Upper lobe of left lung (tissue), 6 donors: Measurements from ENCODE around the gene ITGB1BP1. TPM values are rescaled to one million over a fixed set of nuclear protein-coding genes. Genes with fewer than 3 reads are reported as not detected.

Experiments
- ATAC-seq, 2 donors: fragments of 200-7000 bp; cut with Tn5 transposase; one replicate each; pipeline ENCODE4 v1.9.1; 2022; ENCODE audit warnings: mild to moderate bottlenecking in 2 of 2, moderate library complexity in 2 of 2; ENCODE audit not compliant: low FRiP score in 2 of 2
- DNase-seq, 2 donors: peaks; one replicate each; pipeline ENCODE4 v3.0.0-alpha.2; 2019 to 2020
- H3K27ac ChIP-seq, 4 donors: fragments of 200-600 bp; sonication (generic); one replicate each; pipeline ENCODE4 v1.5.1; 2016 to 2019
- H3K27me3 ChIP-seq, 4 donors: fragments of 200-600 bp; sonication (generic); one replicate each; pipeline ENCODE4 v1.5.1; 2017 to 2019
- H3K36me3 ChIP-seq, 4 donors: fragments of 200-600 bp; sonication (generic); one replicate each; pipeline ENCODE4 v1.5.1; 2016 to 2019
- H3K4me1 ChIP-seq, 4 donors: fragments of 200-600 bp; sonication (generic); one replicate each; pipeline ENCODE4 v1.5.1; 2018 to 2019
- H3K4me3 ChIP-seq, 4 donors: fragments of 200-600 bp; sonication (generic); one replicate each; pipeline ENCODE4 v1.5.1; 2017 to 2019; ENCODE audit warnings: mild to moderate bottlenecking in 2 of 4, moderate library complexity in 1 of 4
- H3K9me3 ChIP-seq, 4 donors: fragments of 200-600 bp; sonication (generic); one replicate each; pipeline ENCODE4 v1.5.1; 2018 to 2019
- EP300 ChIP-seq, 4 donors: sonication (generic); formaldehyde crosslinking; IDR thresholded peaks; one replicate each; pipeline ENCODE4 v1.5.1; 2017; ENCODE audit warnings: antibody characterized with exemption in 4 of 4, control low read depth in 2 of 4
- POLR2A ChIP-seq, 4 donors: fragments of 450-650 bp; IDR thresholded peaks; one replicate each; pipeline ENCODE4 v1.5.1; 2016 to 2017; ENCODE audit warnings: antibody characterized with exemption in 4 of 4, mild to moderate bottlenecking in 2 of 4
- POLR2AphosphoS5 ChIP-seq, 2 donors: sonication (generic); formaldehyde crosslinking; IDR thresholded peaks; one replicate each; pipeline ENCODE4 v1.5.1; 2017; ENCODE audit warnings: antibody characterized with exemption in 2 of 2
- WGBS, 2 donors: methylation state at CpG; one replicate each; pipeline ENCODE4 v1.1.5; 2017 to 2018; 5-methylcytosine and 5-hydroxymethylcytosine counted together
- total RNA-seq, 6 donors: library from RNA; depleted of rRNA in 4 of 6; stranded (reverse); fragments of >200 nt in 4 of 6; gene quantifications; one replicate each; pipeline versions ENCODE4 v1.1.0 to v1.2.1, GENCODE V29; 2016 to 2021
- TF ChIP-seq, protein P1 (sequence below), 6 experiments: fragments of 450-650 bp in 4 of 6; fragments of 200-600 bp in 2 of 6; sonication (generic) in 2 of 6; IDR thresholded peaks; one replicate each; pipeline ENCODE4 v1.5.1; 2016 to 2019; ENCODE audit warnings: antibody characterized with exemption in 6 of 6
- donor health status: DM: no; HTN: no; CAD: no; lungs with moderate emphysema.
- donor health status: DM: no; HTN: yes; CAD: no; lungs with severe emphysema.

Gene ITGB1BP1
- total RNA-seq, 6 donors from 2014 or later: 25.1 to 87.2 (median 39.1) TPM

DNA sequence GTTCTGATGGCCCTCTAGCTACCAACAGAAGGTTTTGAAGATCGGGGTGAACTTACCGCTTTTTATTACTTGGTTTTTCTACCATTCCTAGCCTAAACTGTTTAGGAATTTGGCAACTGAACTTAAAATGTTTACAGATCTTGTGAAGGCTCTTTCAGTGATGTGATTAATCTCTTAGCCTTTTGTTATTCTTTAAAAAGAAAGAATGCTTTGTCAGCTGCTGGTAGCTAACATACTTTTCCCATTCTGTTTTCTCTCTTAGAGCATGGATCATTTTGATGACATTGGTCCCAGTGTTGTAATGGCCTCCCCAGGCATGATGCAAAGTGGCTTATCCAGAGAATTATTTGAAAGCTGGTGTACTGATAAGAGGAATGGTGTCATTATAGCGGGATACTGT is 18.2 kb upstream of the ITGB1BP1 start:
- DNase-seq (no peak), ATAC-seq (no peak)
- no peak overlapping the region for H3K27ac ChIP-seq
- no peaks in the 10 kb centered on the region for H3K4me1 ChIP-seq
- H3K27me3 ChIP-seq: no peaks in the 10 kb centered on the region
- TF ChIP-seq, protein P1, sequence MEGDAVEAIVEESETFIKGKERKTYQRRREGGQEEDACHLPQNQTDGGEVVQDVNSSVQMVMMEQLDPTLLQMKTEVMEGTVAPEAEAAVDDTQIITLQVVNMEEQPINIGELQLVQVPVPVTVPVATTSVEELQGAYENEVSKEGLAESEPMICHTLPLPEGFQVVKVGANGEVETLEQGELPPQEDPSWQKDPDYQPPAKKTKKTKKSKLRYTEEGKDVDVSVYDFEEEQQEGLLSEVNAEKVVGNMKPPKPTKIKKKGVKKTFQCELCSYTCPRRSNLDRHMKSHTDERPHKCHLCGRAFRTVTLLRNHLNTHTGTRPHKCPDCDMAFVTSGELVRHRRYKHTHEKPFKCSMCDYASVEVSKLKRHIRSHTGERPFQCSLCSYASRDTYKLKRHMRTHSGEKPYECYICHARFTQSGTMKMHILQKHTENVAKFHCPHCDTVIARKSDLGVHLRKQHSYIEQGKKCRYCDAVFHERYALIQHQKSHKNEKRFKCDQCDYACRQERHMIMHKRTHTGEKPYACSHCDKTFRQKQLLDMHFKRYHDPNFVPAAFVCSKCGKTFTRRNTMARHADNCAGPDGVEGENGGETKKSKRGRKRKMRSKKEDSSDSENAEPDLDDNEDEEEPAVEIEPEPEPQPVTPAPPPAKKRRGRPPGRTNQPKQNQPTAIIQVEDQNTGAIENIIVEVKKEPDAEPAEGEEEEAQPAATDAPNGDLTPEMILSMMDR (IDR thresholded peaks at IDR 0.05): no peak
- no peak for TF ChIP-seq POLR2A (IDR thresholded peaks at IDR 0.05)
- TF ChIP-seq EP300 (IDR thresholded peaks at IDR 0.05): no peak
- no peaks in the 10 kb centered on the region for H3K9me3 ChIP-seq
- peaks cover 14 to 88% (median 63%) of the 10 kb centered on the region in 4 donors for H3K36me3 ChIP-seq
- 76 to 96% methylated on average over 3 of the region's 3 CpGs for WGBS, 2 donors
- no peak overlapping the region for H3K4me3 ChIP-seq

DNA sequence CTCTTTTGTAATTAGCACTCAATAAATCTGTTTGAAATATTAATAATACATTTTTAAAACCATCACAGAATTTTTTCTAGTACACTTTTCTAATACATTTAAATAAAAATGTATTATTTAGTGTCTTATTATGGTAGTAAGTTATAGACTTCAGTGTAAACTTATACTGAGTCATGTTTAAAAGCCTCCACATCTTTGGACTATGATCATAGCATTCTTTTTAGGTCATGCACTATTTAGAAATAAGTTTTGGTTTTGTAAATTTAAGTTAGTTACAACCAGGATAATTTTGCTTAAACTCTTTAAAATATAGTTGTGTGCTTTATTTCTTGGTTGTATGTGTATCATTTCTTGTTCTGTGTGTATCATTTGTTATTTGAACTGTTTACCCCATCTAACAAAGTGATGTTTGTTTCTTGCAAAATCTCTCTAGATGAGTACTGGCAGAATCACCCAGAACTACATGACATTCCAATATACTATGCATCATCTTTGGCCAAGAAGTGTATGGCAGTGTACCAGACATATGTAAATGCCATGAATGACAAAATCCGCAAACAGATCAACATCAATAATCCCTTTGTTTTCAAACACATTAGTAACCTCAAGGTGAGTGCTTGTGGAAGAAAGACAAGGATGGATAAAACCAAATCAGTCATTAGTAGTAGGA is 16.9 kb upstream of the ITGB1BP1 start:
- H3K9me3 ChIP-seq: no peaks in the 10 kb centered on the region
- no peak overlapping the region for H3K27ac ChIP-seq
- no peaks in the 10 kb centered on the region for H3K4me1 ChIP-seq
- no peaks in the 10 kb centered on the region for H3K27me3 ChIP-seq
- no peak overlapping the region for H3K4me3 ChIP-seq
- peaks cover 19 to 92% (median 67%) of the 10 kb centered on the region in 4 donors for H3K36me3 ChIP-seq
- WGBS, 2 donors: 95 to 100% methylated on average over 1 of the region's 1 CpG
- TF ChIP-seq POLR2AphosphoS5 (IDR thresholded peaks at IDR 0.05): no peak
- TF ChIP-seq POLR2A (IDR thresholded peaks at IDR 0.05): no peak
- TF ChIP-seq EP300 (IDR thresholded peaks at IDR 0.05): no peak
- DNase-seq (no peak), ATAC-seq (no peak)

DNA sequence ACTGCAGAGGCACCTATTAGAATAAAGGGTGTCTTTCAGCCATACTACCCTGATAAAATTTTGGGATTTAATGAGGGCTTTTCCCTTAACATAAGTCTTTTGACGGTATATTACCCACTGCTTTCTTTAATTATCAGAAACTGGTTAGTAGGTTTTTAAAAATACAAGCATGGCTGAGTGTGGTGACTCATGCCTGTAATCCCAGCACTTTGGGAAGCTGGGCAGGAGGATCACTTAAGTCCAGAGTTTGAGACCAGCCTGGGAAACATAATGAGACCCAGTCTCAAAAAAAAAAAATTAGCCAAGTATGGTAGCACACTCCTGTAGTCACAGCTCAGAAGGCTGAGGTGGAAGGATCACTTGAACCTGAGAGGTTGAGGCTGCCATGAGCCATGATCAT is 16.2 kb upstream of the ITGB1BP1 start:
- no peaks in the 10 kb centered on the region for H3K27me3 ChIP-seq
- no peak overlapping the region for H3K4me3 ChIP-seq
- H3K36me3 ChIP-seq: peaks cover 19 to 92% (median 65%) of the 10 kb centered on the region in 4 donors
- TF ChIP-seq POLR2AphosphoS5 (IDR thresholded peaks at IDR 0.05) (no peak), EP300 (IDR thresholded peaks at IDR 0.05) (no peak), POLR2A (IDR thresholded peaks at IDR 0.05) (no peak)
- TF ChIP-seq, protein P1 (IDR thresholded peaks at IDR 0.05): no peak
- ATAC-seq: no peak
- H3K27ac ChIP-seq: no peak overlapping the region
- WGBS, 2 donors: 96 to 100% methylated on average over 1 of the region's 1 CpG
- no peaks in the 10 kb centered on the region for H3K4me1 ChIP-seq
- H3K9me3 ChIP-seq: no peaks in the 10 kb centered on the region
- DNase-seq: no peak

- WGBS, 2 donors: 46 to 83% methylated on average over 2 of the region's 2 CpGs
- TF ChIP-seq EP300 (IDR thresholded peaks at IDR 0.05) (no peak), POLR2AphosphoS5 (IDR thresholded peaks at IDR 0.05) (no peak), POLR2A (IDR thresholded peaks at IDR 0.05) (no peak)
- TF ChIP-seq, protein P1 (IDR thresholded peaks at IDR 0.05): no peak
- Histone ChIP-seq H3K9me3 (no peaks in the 10 kb centered on the region), H3K36me3 (peaks cover 25 to 98% (median 55%) of the 10 kb centered on the region in 4 donors), H3K4me1 (no peaks in the 10 kb centered on the region), H3K4me3 (no peak overlapping the region), H3K27me3 (no peaks in the 10 kb centered on the region), H3K27ac (no peak overlapping the region)
- DNase-seq (no peak), ATAC-seq (no peak)
Observed at GRCh38 chr2:9434489-9434888, 11.2 kb upstream of the ITGB1BP1 start.

GRCh38 chr2:9430316-9431293 is 7.3 kb upstream of the ITGB1BP1 start:
- Histone ChIP-seq H3K9me3 (no peaks in the 10 kb centered on the region), H3K36me3 (peaks cover 16 to 67% (median 36%) of the 10 kb centered on the region in 4 donors), H3K27me3 (no peaks in the 10 kb centered on the region), H3K27ac (no peak overlapping the region), H3K4me3 (no peak overlapping the region), H3K4me1 (no peaks in the 10 kb centered on the region)
- no peak for TF ChIP-seq POLR2A (IDR thresholded peaks at IDR 0.05)
- TF ChIP-seq EP300 (IDR thresholded peaks at IDR 0.05): no peak
- TF ChIP-seq, protein P1 (IDR thresholded peaks at IDR 0.05): no peak
- TF ChIP-seq POLR2AphosphoS5 (IDR thresholded peaks at IDR 0.05): no peak
- 77 to 79% methylated on average over 2 of the region's 2 CpGs for WGBS, 2 donors
- no peak for DNase-seq
- no peak for ATAC-seq
